ENCODE results near the gene CLEC4A.

DNA sequence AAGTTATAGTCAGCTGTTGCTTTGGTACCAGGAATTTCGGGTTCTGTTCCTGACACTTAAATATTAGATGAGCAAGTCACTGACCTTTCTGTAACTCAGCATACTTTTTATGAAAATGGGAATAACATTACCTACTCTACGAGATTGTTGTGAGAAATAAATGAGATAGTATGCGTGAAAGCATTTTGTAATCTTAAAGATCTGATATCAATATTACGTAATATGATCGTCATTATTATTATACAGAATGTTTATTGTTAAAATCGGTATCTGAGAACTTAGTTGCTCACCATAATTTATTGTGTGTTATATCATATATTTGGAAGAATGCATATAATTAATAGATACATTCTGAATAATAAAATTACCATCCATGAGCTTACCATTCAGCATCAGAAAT lies 47.5 kb upstream of the CLEC4A start:
- TF ChIP-seq, protein P1, sequence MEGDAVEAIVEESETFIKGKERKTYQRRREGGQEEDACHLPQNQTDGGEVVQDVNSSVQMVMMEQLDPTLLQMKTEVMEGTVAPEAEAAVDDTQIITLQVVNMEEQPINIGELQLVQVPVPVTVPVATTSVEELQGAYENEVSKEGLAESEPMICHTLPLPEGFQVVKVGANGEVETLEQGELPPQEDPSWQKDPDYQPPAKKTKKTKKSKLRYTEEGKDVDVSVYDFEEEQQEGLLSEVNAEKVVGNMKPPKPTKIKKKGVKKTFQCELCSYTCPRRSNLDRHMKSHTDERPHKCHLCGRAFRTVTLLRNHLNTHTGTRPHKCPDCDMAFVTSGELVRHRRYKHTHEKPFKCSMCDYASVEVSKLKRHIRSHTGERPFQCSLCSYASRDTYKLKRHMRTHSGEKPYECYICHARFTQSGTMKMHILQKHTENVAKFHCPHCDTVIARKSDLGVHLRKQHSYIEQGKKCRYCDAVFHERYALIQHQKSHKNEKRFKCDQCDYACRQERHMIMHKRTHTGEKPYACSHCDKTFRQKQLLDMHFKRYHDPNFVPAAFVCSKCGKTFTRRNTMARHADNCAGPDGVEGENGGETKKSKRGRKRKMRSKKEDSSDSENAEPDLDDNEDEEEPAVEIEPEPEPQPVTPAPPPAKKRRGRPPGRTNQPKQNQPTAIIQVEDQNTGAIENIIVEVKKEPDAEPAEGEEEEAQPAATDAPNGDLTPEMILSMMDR (IDR thresholded peaks at IDR 0.05), result no peak
- TF ChIP-seq POLR2A (IDR thresholded peaks at IDR 0.05), result no peak

All from Peyer's patch (tissue), 4 donors.